Stimulated activated naive B cell treated with anti-CD40 and anti-IgM and Interleukin-4, amounts not matched to agents 10 μg/mL and 1 μg/mL and 100 μg/mL, for 72 hours (primary cell): ENCODE data around the gene SPEG.
"Not testable (repeated sequence)": the region's sequence is repeated elsewhere in the genome, so short reads cannot be mapped to it uniquely, and the experiment has no call there.

Experiments
- ATAC-seq, 2 donors: fragments of 150-1000 bp; cut with Tn5 transposase; replicated peaks; 2 replicates each; pipeline ENCODE4 v1.10.0; 2021; ENCODE audit warnings: moderate library complexity in 1 of 2
- DNase-seq: peaks from one replicate; pipeline ENCODE4 v3.0.0; 2021
- H3K27ac Mint-ChIP-seq: one replicate; pipeline ENCODE4 v1.8.0; 2022; ENCODE audit warnings: mild to moderate bottlenecking, mixed read lengths
- H3K27me3 Mint-ChIP-seq, 2 donors: one replicate each; pipeline ENCODE4 v1.8.0; 2022; ENCODE audit warnings: mixed read lengths in 2 of 2
- H3K36me3 Mint-ChIP-seq, 2 donors: one replicate each; pipeline ENCODE4 v1.8.0; 2022; ENCODE audit warnings: mixed read lengths in 2 of 2, mild to moderate bottlenecking in 1 of 2
- H3K4me1 Mint-ChIP-seq, 2 donors: one replicate each; pipeline ENCODE4 v1.8.0; 2022; ENCODE audit warnings: mixed read lengths in 2 of 2, mild to moderate bottlenecking in 1 of 2
- H3K4me3 Mint-ChIP-seq, 2 donors: one replicate each; pipeline ENCODE4 v1.8.0; 2022; ENCODE audit warnings: mild to moderate bottlenecking in 2 of 2, mixed read lengths in 2 of 2, moderate library complexity in 1 of 2
- H3K9me3 Mint-ChIP-seq, 2 donors: one replicate each; pipeline ENCODE4 v1.8.0; 2022; ENCODE audit warnings: mixed read lengths in 2 of 2, mild to moderate bottlenecking in 1 of 2

SPEG gene

GRCh38 chr2:219434718-219435525 is at the start of gene SPEG:
Gene SPEG (plus strand): TSS chr2:219434843. CDS start chr2:219434978, 135 bp downstream.
- ATAC-seq = no peak
- no peak within 1 kb of the TSS for H3K4me3 Mint-ChIP-seq
- DNase-seq = no peak
- H3K9me3 Mint-ChIP-seq = no peaks in the 10 kb centered on the region
- no peaks in the 10 kb centered on the region for H3K4me1 Mint-ChIP-seq
- H3K36me3 Mint-ChIP-seq = no peaks in the 10 kb centered on the region
- peaks cover 21 to 25% of the 10 kb centered on the region in 2 donors for H3K27me3 Mint-ChIP-seq
- no peak within 1 kb of the TSS for H3K27ac Mint-ChIP-seq

GRCh38 chr2:219384859-219385258 is 49.8 kb upstream of the SPEG start:
- no peaks in the 10 kb centered on the region for H3K9me3 Mint-ChIP-seq
- H3K4me1 Mint-ChIP-seq = peaks cover 8 to 27% of the 10 kb centered on the region in 2 donors
- no peak for ATAC-seq
- H3K36me3 Mint-ChIP-seq = peaks cover 38 to 60% of the 10 kb centered on the region in 2 donors
- H3K27ac Mint-ChIP-seq = no peak overlapping the region
- no peak for DNase-seq
- no peaks in the 10 kb centered on the region for H3K27me3 Mint-ChIP-seq
- no peak overlapping the region for H3K4me3 Mint-ChIP-seq

DNA sequence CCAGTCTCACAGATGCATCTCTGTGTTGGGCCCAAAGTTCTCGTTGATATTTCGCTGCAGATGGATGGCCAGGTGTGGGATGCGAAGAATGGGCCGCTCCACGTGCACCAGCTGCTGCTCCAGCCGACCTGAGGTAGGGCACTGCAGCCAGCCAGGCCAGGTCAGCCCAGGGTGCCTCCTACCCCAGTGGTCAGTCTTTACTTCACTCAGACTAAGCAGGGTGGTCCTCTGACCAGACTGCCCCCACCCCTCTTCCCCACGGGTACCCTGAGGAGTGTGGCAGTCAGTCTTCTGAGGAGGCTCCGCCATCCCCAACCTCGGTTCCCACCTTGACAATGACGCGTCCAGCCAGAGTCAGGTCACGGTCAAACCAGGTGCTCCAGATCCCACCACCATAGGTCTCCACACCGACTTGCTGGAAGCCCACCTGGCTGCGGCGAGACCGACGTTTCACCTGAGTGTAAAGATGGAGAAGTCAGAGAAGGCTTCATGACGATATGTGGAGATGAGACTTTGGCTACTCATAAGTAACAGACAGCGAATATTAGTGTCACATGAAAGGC is 48.6 kb upstream of the SPEG start:
- Mint-ChIP-seq H3K9me3 (no peaks in the 10 kb centered on the region), H3K27me3 (no peaks in the 10 kb centered on the region), H3K36me3 (peaks cover 33 to 56% of the 10 kb centered on the region in 2 donors), H3K4me1 (peaks cover 8 to 27% of the 10 kb centered on the region in 2 donors), H3K27ac (peak overlapping the region; percentile 31), H3K4me3 (peak overlapping the region; percentile 96)
- DNase-seq = no peak
- no peak for ATAC-seq

GRCh38 chr2:219386532-219387280 is 47.9 kb upstream of the SPEG start:
- peak overlapping the region; percentile 98 for H3K27ac Mint-ChIP-seq
- no peaks in the 10 kb centered on the region for H3K27me3 Mint-ChIP-seq
- no peaks in the 10 kb centered on the region for H3K9me3 Mint-ChIP-seq
- H3K36me3 Mint-ChIP-seq = peaks cover 26 to 49% of the 10 kb centered on the region in 2 donors
- peaks cover 8 to 22% of the 10 kb centered on the region in 2 donors for H3K4me1 Mint-ChIP-seq
- ATAC-seq (no peak), DNase-seq (no peak)
- peak overlapping the region; percentile 96 for H3K4me3 Mint-ChIP-seq

DNA sequence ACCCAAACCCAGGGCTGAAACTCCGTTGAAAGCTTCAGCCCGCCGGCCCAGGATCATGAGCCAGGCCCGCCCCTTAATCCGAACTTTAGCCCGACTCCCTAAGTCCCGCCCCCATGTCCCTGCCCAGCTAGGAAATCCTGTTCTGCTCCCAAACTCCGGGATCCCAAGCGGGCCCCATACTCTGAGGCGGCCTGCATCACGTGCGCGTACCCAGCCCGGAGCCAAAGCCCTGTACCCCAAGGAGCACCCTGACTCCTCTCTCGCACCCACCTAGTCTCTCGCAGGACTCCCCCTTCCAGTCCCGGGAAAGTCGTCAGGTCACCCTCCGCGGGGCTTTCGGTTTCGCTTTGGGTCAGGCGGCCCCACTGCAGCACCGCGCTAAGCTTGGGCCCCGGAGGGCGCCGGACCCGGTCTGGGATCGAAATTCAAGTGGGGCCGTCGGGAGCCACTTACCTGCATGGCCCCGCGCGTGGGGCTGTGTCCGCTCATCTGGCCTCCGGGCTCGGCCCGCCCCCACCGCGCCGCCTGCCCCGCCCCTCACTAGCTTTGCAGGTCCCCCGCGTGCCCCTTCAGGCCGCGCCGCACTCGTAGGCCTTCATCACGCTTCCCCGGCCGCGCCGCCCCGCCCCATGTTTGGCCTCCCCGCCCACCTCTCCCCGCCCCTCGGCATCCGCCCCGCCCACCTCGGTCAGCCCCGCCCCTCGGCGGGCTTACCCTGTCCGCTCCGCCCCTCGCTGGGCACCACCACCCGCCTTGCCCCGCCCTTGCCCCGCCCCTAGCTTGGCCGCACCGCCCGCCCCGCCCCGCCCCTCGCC is 47.1 kb upstream of the SPEG start, which contains the start of gene DNPEP:
Gene DNPEP (minus strand): TSS at position 607 of the 815 bp plus-strand sequence. CDS start 118 bp downstream, at position 489.
- peaks cover 22 to 41% of the 10 kb centered on the region in 2 donors for H3K36me3 Mint-ChIP-seq
- no peaks in the 10 kb centered on the region for H3K9me3 Mint-ChIP-seq
- DNase-seq (peak; percentile 88), ATAC-seq (peak; percentile 68 to 74)
- H3K4me3 Mint-ChIP-seq = peak within 1 kb of the TSS; percentile 96
- peaks cover 6 to 22% of the 10 kb centered on the region in 2 donors for H3K4me1 Mint-ChIP-seq
- H3K27ac Mint-ChIP-seq = peak within 1 kb of the TSS; percentile 98
- peaks cover under 1% of the 10 kb centered on the region in 2 donors for H3K27me3 Mint-ChIP-seq

GRCh38 chr2:219388121-219388906 is 46.3 kb upstream of the SPEG start:
- peaks cover 15 to 35% of the 10 kb centered on the region in 2 donors for H3K36me3 Mint-ChIP-seq
- peaks cover 6 to 22% of the 10 kb centered on the region in 2 donors for H3K4me1 Mint-ChIP-seq
- H3K27ac Mint-ChIP-seq = peak overlapping the region; percentile 86
- ATAC-seq (peak; percentile 79 to 83), DNase-seq (peak; percentile 97)
- H3K9me3 Mint-ChIP-seq = no peaks in the 10 kb centered on the region
- H3K27me3 Mint-ChIP-seq = peaks cover 5 to 6% of the 10 kb centered on the region in 2 donors
- peak overlapping the region; percentile 96 for H3K4me3 Mint-ChIP-seq

DNA sequence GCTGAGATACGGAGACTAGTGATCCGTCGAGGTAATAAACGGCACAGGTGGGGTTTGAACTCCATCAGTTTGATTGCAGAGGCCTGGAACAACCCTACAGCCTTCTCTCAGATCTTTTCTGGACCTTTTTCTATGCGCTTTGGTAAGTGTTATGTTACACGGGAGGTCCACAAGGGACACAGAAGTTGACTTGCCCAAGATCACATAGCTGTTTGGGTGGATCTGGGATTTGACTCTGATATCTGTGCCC is 45.8 kb upstream of the SPEG start:
- H3K4me1 Mint-ChIP-seq = peaks cover 2 to 22% of the 10 kb centered on the region in 2 donors
- ATAC-seq (no peak), DNase-seq (no peak)
- peaks cover 10 to 30% of the 10 kb centered on the region in 2 donors for H3K36me3 Mint-ChIP-seq
- peak overlapping the region in 1 of 2 donors; percentile 96 for H3K4me3 Mint-ChIP-seq
- H3K9me3 Mint-ChIP-seq = no peaks in the 10 kb centered on the region
- H3K27ac Mint-ChIP-seq = no peak overlapping the region
- peaks cover 5 to 10% of the 10 kb centered on the region in 2 donors for H3K27me3 Mint-ChIP-seq

DNA sequence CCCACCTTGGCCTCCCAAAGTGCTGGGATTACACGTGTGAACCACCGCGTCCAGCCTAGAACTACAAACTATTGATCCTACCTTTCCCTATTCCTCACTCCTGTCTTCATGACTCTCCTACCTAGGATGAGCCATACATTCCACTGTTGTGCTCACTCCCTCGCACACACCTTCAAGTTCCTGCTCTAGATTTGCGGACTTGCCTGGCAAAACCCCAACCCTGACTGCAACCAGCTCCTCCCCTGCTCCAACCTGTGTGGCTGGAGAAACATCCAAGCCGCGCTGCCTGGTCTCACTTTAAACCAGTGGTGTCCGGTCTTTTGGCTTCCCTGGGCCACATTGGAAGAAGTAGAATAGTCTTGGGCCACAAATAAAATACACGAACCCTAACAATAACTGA is 41.9 kb upstream of the SPEG start:
- H3K27ac Mint-ChIP-seq = no peak overlapping the region
- no peak overlapping the region for H3K4me3 Mint-ChIP-seq
- DNase-seq (no peak), ATAC-seq (no peak)
- no peaks in the 10 kb centered on the region for H3K9me3 Mint-ChIP-seq
- H3K27me3 Mint-ChIP-seq = peaks cover 24 to 31% of the 10 kb centered on the region in 2 donors
- H3K4me1 Mint-ChIP-seq = peaks cover 0 to 5% of the 10 kb centered on the region in 2 donors
- H3K36me3 Mint-ChIP-seq = no peaks in the 10 kb centered on the region

DNA sequence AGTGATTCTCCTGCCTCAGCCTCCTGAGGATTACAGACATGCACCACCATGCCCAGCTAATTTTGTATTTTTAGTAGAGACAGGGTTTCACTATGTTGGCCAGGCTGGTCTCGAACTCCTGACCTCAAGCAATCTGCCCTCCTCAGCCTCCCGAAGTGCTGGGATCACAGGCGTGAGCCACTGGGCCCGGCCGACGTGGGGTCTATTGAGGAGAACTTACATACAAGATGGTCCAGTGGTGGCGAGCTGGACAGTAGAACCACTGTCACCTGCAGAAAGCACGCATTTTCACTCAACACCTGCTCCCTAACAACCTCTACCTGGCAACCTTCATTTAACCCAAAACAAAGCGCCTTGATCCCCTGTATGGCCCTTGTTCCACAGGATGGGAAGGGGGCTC is 39.6 kb upstream of the SPEG start:
- not testable (repeated sequence) for H3K27ac Mint-ChIP-seq, DNase-seq, ATAC-seq, H3K4me3 Mint-ChIP-seq, H3K36me3 Mint-ChIP-seq, H3K4me1 Mint-ChIP-seq, H3K9me3 Mint-ChIP-seq
- peaks cover 24 to 33% of the 10 kb centered on the region in 2 donors for H3K27me3 Mint-ChIP-seq

DNA sequence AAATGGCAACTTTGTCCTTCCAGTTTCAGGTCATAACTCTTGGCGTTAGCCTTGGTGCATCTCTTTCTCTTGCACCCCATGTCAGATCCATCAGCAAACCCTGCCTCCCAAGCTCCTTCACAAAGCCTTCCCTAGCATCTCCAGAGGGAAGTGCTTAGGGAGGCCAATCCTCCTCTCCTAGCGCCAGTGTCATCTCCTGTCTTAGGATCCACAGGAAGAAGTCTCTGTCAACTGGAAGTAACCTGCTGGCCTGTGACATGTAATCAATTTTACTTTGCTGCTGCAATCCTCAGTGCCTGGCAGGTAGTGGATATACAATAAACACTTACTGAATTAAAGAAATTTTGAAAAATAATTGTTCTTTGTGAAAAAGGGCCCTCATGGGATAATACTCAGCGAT is 39.0 kb upstream of the SPEG start:
- H3K27ac Mint-ChIP-seq = no peak overlapping the region
- peaks cover 24 to 38% of the 10 kb centered on the region in 2 donors for H3K27me3 Mint-ChIP-seq
- ATAC-seq (no peak), DNase-seq (no peak)
- no peaks in the 10 kb centered on the region for H3K9me3 Mint-ChIP-seq
- no peaks in the 10 kb centered on the region for H3K36me3 Mint-ChIP-seq
- no peak overlapping the region for H3K4me3 Mint-ChIP-seq
- no peaks in the 10 kb centered on the region for H3K4me1 Mint-ChIP-seq

- Mint-ChIP-seq H3K9me3 (no peaks in the 10 kb centered on the region), H3K4me1 (no peaks in the 10 kb centered on the region), H3K36me3 (no peaks in the 10 kb centered on the region), H3K4me3 (no peak overlapping the region), H3K27me3 (peaks cover 29 to 47% of the 10 kb centered on the region in 2 donors), H3K27ac (no peak overlapping the region)
- DNase-seq (no peak), ATAC-seq (no peak)
Measured at GRCh38 chr2:219396863-219397457, 37.7 kb upstream of the SPEG start.

DNA sequence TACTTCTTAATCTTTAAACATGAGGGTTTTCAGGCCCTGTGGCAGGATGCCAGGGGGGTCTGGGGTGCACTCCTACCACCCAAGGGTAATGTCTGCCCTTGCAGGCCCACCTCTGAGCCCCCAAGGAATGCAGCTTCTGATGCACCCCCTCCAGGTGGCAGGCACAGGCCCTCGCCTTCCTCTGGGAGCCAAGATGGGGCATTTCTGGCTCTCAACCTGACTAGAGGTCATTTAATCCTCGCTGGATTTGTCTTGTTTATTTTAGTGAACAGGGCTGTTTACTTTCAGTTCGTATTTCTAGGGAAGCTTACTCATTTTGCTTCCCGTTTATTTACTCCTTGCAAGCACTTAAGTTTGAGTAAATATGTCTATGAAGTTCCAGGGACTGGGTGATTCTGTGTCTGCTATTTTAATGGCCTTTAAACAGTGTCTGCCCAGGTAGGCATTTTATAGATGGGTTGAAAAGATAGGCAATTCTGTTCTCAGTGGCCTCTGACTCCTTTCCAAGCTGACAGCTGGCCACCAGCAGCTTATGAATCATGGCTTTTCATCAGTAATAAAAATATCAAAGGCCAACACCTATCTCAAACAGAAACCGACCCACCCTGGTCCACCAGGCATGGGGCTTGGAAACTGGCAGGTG is 35.8 kb upstream of the SPEG start:
- Mint-ChIP-seq H3K4me1 (no peaks in the 10 kb centered on the region), H3K9me3 (no peaks in the 10 kb centered on the region), H3K27me3 (peaks cover 33 to 48% of the 10 kb centered on the region in 2 donors), H3K4me3 (no peak overlapping the region), H3K36me3 (no peaks in the 10 kb centered on the region), H3K27ac (no peak overlapping the region)
- no peak for ATAC-seq
- DNase-seq = no peak
